Activated gamma-delta T cell treated with Interleukin-2 at 50 U/mL for 16 hours (primary cell): ENCODE results near the gene CCDC66.

Experiments
- DNase-seq: peaks from one replicate; pipeline ENCODE4 v3.0.0-alpha.2; 2020

CCDC66 gene

GRCh38 chr3:56624725-56625124, 67.8 kb downstream of the CCDC66 start:
- DNase-seq, result no peak

- DNase-seq, result no peak
Observed at GRCh38 chr3:56629047-56629446, 72.1 kb downstream of the CCDC66 start.

GRCh38 chr3:56629451-56629850, 72.5 kb downstream of the CCDC66 start:
- no peak for DNase-seq

- no peak for DNase-seq
Observed at GRCh38 chr3:56630966-56631365, 74.0 kb downstream of the CCDC66 start.

GRCh38 chr3:56633181-56633580, 76.2 kb downstream of the CCDC66 start:
- no peak for DNase-seq

GRCh38 chr3:56633602-56634535, 76.9 kb downstream of the CCDC66 start:
- DNase-seq, result no peak

GRCh38 chr3:56645407-56645806, 88.4 kb downstream of the CCDC66 start:
- DNase-seq, result no peak

- DNase-seq, result no peak
Observed at GRCh38 chr3:56654460-56654859, 97.5 kb downstream of the CCDC66 start.

GRCh38 chr3:56655709-56656108, 98.7 kb downstream of the CCDC66 start:
- no peak for DNase-seq

- no peak for DNase-seq
Observed at GRCh38 chr3:56664823-56665222, 107.8 kb downstream of the CCDC66 start.

- DNase-seq, result no peak
Observed at GRCh38 chr3:56667973-56668579, 111.1 kb downstream of the CCDC66 start.
